ENCODE data around the gene HHLA2. TPM values are rescaled to one million over a fixed set of nuclear protein-coding genes. Genes with fewer than 3 reads are reported as not detected.

Gene HHLA2
- total RNA-seq, 1 experiment from 2014 or later = 5.8 TPM

GRCh38 chr3:108352176-108352575 lies 55.8 kb downstream of the HHLA2 start:
- no peaks in the 10 kb centered on the region for H3K27me3 Mint-ChIP-seq (ENCODE audit: unreplicated experiment)
- H3K36me3 Mint-ChIP-seq (ENCODE audit: insufficient read depth, unreplicated experiment) = no peaks in the 10 kb centered on the region
- CTCF ChIA-PET = no interaction called here
- no peaks in the 10 kb centered on the region for H3K4me1 Mint-ChIP-seq (ENCODE audit: low read depth, unreplicated experiment)
- no peak overlapping the region for H3K27ac Mint-ChIP-seq (ENCODE audit: unreplicated experiment)
- DNase-seq = no peak
- no peak for TF ChIP-seq CTCF (IDR thresholded peaks at IDR 0.05; ENCODE audit: unreplicated experiment)
- intact Hi-C loops (cut with micrococcal nuclease; ENCODE audit: unreplicated experiment) = no loop called here
- H3K9me3 Mint-ChIP-seq (ENCODE audit: low read depth, unreplicated experiment) = no peaks in the 10 kb centered on the region
- H3K4me3 Mint-ChIP-seq (ENCODE audit: low read depth, unreplicated experiment) = no peak overlapping the region
- BruUV-seq (replicated peaks) = no TSS peak

- no peaks in the 10 kb centered on the region for H3K27me3 Mint-ChIP-seq (ENCODE audit: unreplicated experiment)
- DNase-seq = no peak
Measured at GRCh38 chr3:108354562-108354961, 58.2 kb downstream of the HHLA2 start.

GRCh38 chr3:108357042-108357441 lies 60.7 kb downstream of the HHLA2 start:
- no peaks in the 10 kb centered on the region for H3K36me3 Mint-ChIP-seq (ENCODE audit: insufficient read depth, unreplicated experiment)

More at GRCh38 chr3:108354562-108354961, 58.2 kb downstream of the HHLA2 start:
- intact Hi-C loops (cut with micrococcal nuclease; ENCODE audit: unreplicated experiment) = no loop called here
- no peaks in the 10 kb centered on the region for H3K36me3 Mint-ChIP-seq (ENCODE audit: insufficient read depth, unreplicated experiment)
- H3K4me3 Mint-ChIP-seq (ENCODE audit: low read depth, unreplicated experiment) = no peak overlapping the region
- TF ChIP-seq CTCF (IDR thresholded peaks at IDR 0.05; ENCODE audit: unreplicated experiment) = no peak
- H3K27ac Mint-ChIP-seq (ENCODE audit: unreplicated experiment) = no peak overlapping the region
- CTCF ChIA-PET = no interaction called here
- no peaks in the 10 kb centered on the region for H3K9me3 Mint-ChIP-seq (ENCODE audit: low read depth, unreplicated experiment)
- BruUV-seq (replicated peaks) = no TSS peak
- no peaks in the 10 kb centered on the region for H3K4me1 Mint-ChIP-seq (ENCODE audit: low read depth, unreplicated experiment)

GRCh38 chr3:108359011-108359410 lies 62.7 kb downstream of the HHLA2 start:
- Mint-ChIP-seq H3K27ac (ENCODE audit: unreplicated experiment) (no peak overlapping the region), H3K36me3 (ENCODE audit: insufficient read depth, unreplicated experiment) (no peaks in the 10 kb centered on the region), H3K4me3 (ENCODE audit: low read depth, unreplicated experiment) (no peak overlapping the region), H3K4me1 (ENCODE audit: low read depth, unreplicated experiment) (no peaks in the 10 kb centered on the region), H3K9me3 (ENCODE audit: low read depth, unreplicated experiment) (no peaks in the 10 kb centered on the region), H3K27me3 (ENCODE audit: unreplicated experiment) (no peaks in the 10 kb centered on the region)
- CTCF ChIA-PET = interaction anchor here (0.7 kb wide), 1 partner anchor 621 kb away, joined by 3 read pairs; no protein-coding TSS in a partner anchor
- intact Hi-C loops (cut with micrococcal nuclease; ENCODE audit: unreplicated experiment) = no loop called here
- no peak for DNase-seq
- TF ChIP-seq CTCF (IDR thresholded peaks at IDR 0.05; ENCODE audit: unreplicated experiment) = no peak
- BruUV-seq (replicated peaks) = no TSS peak

More at GRCh38 chr3:108357042-108357441, 60.7 kb downstream of the HHLA2 start:
- H3K27me3 Mint-ChIP-seq (ENCODE audit: unreplicated experiment) = no peaks in the 10 kb centered on the region
- no peaks in the 10 kb centered on the region for H3K4me1 Mint-ChIP-seq (ENCODE audit: low read depth, unreplicated experiment)
- no peaks in the 10 kb centered on the region for H3K9me3 Mint-ChIP-seq (ENCODE audit: low read depth, unreplicated experiment)
- no peak overlapping the region for H3K4me3 Mint-ChIP-seq (ENCODE audit: low read depth, unreplicated experiment)
- intact Hi-C loops (cut with micrococcal nuclease; ENCODE audit: unreplicated experiment) = no loop called here
- no peak overlapping the region for H3K27ac Mint-ChIP-seq (ENCODE audit: unreplicated experiment)
- TF ChIP-seq CTCF (IDR thresholded peaks at IDR 0.05; ENCODE audit: unreplicated experiment) = no peak
- BruUV-seq (replicated peaks) = no TSS peak
- no peak for DNase-seq
- CTCF ChIA-PET = no interaction called here

Data from Calu3 (cell line).